ENCODE measurements around the gene COX4I2.

Gene COX4I2

DNA sequence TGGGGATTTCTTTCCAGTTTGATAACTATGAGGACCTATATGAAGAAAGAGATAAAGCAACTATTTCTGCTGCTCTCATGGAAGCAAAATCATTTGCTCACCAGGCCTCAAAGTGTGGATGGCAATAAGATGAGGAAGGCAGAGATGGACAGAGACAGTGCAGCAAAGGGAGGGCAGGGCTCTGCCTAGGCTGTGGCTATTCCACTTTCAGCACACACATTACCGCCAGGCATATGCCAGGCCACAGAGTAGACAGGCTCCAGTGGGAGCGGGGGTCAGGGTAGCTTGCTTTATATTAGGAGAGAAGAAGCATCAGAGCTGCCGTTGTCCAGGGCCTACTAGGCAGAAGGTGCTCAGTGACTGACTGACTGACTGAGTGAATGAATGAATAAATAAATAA is 44.1 kb downstream of the COX4I2 start:
- DNase-seq (ENCODE audit: low spot score), result no peak
- TF ChIP-seq, protein P1, sequence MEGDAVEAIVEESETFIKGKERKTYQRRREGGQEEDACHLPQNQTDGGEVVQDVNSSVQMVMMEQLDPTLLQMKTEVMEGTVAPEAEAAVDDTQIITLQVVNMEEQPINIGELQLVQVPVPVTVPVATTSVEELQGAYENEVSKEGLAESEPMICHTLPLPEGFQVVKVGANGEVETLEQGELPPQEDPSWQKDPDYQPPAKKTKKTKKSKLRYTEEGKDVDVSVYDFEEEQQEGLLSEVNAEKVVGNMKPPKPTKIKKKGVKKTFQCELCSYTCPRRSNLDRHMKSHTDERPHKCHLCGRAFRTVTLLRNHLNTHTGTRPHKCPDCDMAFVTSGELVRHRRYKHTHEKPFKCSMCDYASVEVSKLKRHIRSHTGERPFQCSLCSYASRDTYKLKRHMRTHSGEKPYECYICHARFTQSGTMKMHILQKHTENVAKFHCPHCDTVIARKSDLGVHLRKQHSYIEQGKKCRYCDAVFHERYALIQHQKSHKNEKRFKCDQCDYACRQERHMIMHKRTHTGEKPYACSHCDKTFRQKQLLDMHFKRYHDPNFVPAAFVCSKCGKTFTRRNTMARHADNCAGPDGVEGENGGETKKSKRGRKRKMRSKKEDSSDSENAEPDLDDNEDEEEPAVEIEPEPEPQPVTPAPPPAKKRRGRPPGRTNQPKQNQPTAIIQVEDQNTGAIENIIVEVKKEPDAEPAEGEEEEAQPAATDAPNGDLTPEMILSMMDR (IDR thresholded peaks at IDR 0.05; ENCODE audit: borderline replicate concordance, control extremely low read depth, extremely low read depth, insufficient read depth, missing control alignments), result no peak
- in situ Hi-C loops (cut with MboI; ENCODE audit: low sequenced_read_pairs, unreplicated experiment), result no loop called here

GRCh38 chr20:31682352-31682751 is 44.6 kb downstream of the COX4I2 start:
- in situ Hi-C loops (cut with MboI; ENCODE audit: low sequenced_read_pairs, unreplicated experiment), result no loop called here
- TF ChIP-seq, protein P1 (IDR thresholded peaks at IDR 0.05; ENCODE audit: borderline replicate concordance, control extremely low read depth, extremely low read depth, insufficient read depth, missing control alignments), result no peak
- DNase-seq (ENCODE audit: low spot score), result no peak

- TF ChIP-seq, protein P1 (IDR thresholded peaks at IDR 0.05; ENCODE audit: borderline replicate concordance, control extremely low read depth, extremely low read depth, insufficient read depth, missing control alignments), result no peak
- DNase-seq (ENCODE audit: low spot score), result no peak
- in situ Hi-C loops (cut with MboI; ENCODE audit: low sequenced_read_pairs, unreplicated experiment), result no loop called here
Measured at GRCh38 chr20:31682927-31683326, 45.2 kb downstream of the COX4I2 start.

GRCh38 chr20:31684153-31685015 is 46.7 kb downstream of the COX4I2 start:
- TF ChIP-seq, protein P1 (IDR thresholded peaks at IDR 0.05; ENCODE audit: borderline replicate concordance, control extremely low read depth, extremely low read depth, insufficient read depth, missing control alignments), result no peak
- DNase-seq (ENCODE audit: low spot score), result no peak
- in situ Hi-C loops (cut with MboI; ENCODE audit: low sequenced_read_pairs, unreplicated experiment), result no loop called here

DNA sequence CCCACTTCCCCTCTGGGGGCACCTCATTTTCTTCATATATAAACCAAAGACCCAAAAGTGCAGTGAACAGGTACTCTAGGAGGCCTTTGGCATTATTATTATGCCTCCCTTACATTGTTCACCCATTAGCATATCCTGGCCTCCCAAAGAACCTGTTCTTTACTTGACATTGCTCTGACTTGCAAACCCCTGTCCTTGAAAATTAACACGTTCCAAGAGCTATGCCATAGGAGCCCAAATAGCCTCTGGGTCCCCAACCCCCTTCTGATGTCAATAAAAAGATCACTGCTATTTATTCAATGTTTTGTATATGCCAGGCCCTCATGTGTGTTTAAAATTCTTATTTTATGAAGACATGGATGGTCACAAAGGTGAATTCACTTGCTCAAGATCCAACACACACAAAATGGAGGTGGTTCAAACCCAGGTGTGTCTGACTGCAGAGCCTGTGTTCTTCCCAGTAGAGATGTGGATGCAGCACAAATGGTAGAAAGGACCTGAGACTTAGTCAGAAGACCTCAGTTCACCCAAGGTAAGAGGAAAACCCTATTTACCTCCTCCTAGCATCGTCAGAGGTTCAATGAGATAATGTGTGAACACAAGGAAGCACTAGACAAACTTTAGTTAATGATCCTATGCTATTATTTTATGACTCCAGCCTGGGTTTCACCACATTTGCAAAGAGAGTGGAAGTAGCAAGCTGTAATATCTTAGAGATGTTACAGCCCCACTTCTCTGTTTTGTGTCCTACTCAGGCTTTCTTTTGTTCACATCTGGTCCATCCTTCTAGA is 48.3 kb downstream of the COX4I2 start:
- in situ Hi-C loops (cut with MboI; ENCODE audit: low sequenced_read_pairs, unreplicated experiment), result no loop called here
- TF ChIP-seq, protein P1 (IDR thresholded peaks at IDR 0.05; ENCODE audit: borderline replicate concordance, control extremely low read depth, extremely low read depth, insufficient read depth, missing control alignments), result no peak
- no peak for DNase-seq (ENCODE audit: low spot score)

DNA sequence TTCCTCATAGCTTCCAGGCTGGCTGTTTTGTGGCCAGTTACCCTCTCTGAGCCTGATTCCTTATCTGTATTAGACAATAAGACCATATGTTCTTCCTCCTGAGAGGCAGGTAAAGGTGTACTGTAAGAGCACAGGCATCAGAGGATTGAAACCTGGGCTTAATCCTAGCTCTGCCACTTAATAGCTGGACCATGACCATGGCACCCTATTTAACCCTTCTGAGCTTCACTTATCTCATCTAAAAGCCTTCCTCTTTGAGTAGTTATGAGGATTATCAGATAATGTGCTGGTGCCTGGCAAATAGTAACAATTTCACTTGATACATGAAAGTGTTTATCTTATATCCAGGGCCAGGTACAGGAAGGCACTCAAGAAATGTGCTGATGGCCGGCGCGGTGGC is 50.1 kb downstream of the COX4I2 start:
- TF ChIP-seq, protein P1 (IDR thresholded peaks at IDR 0.05; ENCODE audit: borderline replicate concordance, control extremely low read depth, extremely low read depth, insufficient read depth, missing control alignments), result no peak
- DNase-seq (ENCODE audit: low spot score), result no peak
- in situ Hi-C loops (cut with MboI; ENCODE audit: low sequenced_read_pairs, unreplicated experiment), result no loop called here
